Measurements from ENCODE around the gene CNPY2.

DNA sequence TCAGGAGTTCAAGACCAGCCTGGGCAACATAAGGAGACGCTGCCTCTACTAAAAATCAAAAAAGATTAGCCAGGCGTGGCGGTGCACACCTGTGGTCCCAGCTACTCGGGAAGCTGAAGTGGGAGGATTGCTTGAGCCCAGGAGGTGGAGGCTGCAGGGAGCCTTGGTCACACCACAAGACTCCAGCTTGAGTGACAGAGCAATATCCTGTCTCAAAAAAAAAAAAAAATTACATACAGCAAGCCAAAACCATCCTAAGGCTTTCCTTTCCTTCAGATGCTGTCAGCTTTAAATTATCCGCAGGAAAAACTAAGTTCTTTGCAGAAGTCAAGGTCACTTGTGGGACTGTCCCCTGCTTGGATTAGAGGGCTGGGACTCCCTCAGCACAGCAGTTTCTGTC lies 17.0 kb downstream of the CNPY2 start:
- no peak for TF ChIP-seq PATZ1 (CRISPR knock-in tag; IDR thresholded peaks at IDR 0.05; ENCODE audit: borderline replicate concordance)
- no peak for TF ChIP-seq ISL1 (CRISPR knock-in tag; IDR thresholded peaks at IDR 0.05)
- no peak for TF ChIP-seq OSR1 (CRISPR knock-in tag; IDR thresholded peaks at IDR 0.05)
- no peak for TF ChIP-seq CSRNP3 (CRISPR knock-in tag; IDR thresholded peaks at IDR 0.05)
- TF ChIP-seq ESRRG (CRISPR knock-in tag; IDR thresholded peaks at IDR 0.05) = no peak
- no peak for TF ChIP-seq RARB (CRISPR knock-in tag; IDR thresholded peaks at IDR 0.05)
- TF ChIP-seq PPARA (CRISPR knock-in tag; IDR thresholded peaks at IDR 0.05; ENCODE audit: borderline replicate concordance) = no peak
